ENCODE measurements around the gene ANTKMT.

GRCh38 chr16:736936-737481, 16.1 kb downstream of the ANTKMT start:
- TF ChIP-seq CTCF (IDR thresholded peaks at IDR 0.05; ENCODE audit: poor library complexity, severe bottlenecking), result no peak
- TF ChIP-seq EP300 (conservative IDR thresholded peaks at IDR 0.05; ENCODE audit: poor library complexity, severe bottlenecking), result no peak
- TF ChIP-seq REST (IDR thresholded peaks at IDR 0.05; ENCODE audit: borderline replicate concordance), result no peak
- TF ChIP-seq EZH2 (IDR thresholded peaks at IDR 0.05; ENCODE audit: borderline replicate concordance, insufficient read depth, low read length, poor library complexity, severe bottlenecking), result no peak
- TF ChIP-seq RAD21 (conservative IDR thresholded peaks at IDR 0.05), result no peak
- TF ChIP-seq MXI1 (conservative IDR thresholded peaks at IDR 0.05; ENCODE audit: poor library complexity, severe bottlenecking), result no peak
- no peak for TF ChIP-seq POLR2AphosphoS5 (IDR thresholded peaks at IDR 0.05)
